Dermis blood vessel endothelial cell (primary cell): ENCODE measurements around the gene DNAH6. TPM values are rescaled to one million over a fixed set of nuclear protein-coding genes. Genes with fewer than 3 reads are reported as not detected.
A peak's percentile ranks its signal among the peaks of the same experiment; 100 is the strongest.

ENCODE experiments used
- DNase-seq: peaks from one replicate; pipeline ENCODE4 v3.0.0; 2010
- total RNA-seq: library from RNA; depleted of rRNA; stranded (reverse); fragments of >200 nt; gene quantifications from 2 replicates; pipeline ENCODE4 v1.2.3, GENCODE V29; 2014

The DNAH6 gene
- total RNA-seq, 1 donor from 2014 or later, result under 0.01 TPM

DNA sequence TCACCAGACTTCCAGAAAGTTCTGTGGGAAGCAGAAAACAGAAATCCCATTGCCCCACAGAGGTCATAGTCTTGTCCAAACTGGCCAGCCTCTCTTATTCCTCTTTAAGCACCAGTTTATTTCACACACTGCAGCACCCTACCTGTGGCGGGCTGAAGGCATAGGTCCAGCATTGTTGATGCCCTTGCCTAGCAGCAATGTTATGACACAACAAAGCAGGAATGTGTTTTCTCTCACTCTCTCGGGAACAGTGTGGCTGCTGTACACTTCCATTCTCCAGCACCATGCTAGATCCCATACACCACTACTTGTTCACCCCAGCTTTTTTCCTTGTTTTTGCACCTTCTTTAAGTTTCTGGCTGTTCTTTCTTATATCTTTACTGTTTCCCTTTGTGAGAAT is 181.6 kb downstream of the DNAH6 start:
- DNase-seq, result no peak

DNA sequence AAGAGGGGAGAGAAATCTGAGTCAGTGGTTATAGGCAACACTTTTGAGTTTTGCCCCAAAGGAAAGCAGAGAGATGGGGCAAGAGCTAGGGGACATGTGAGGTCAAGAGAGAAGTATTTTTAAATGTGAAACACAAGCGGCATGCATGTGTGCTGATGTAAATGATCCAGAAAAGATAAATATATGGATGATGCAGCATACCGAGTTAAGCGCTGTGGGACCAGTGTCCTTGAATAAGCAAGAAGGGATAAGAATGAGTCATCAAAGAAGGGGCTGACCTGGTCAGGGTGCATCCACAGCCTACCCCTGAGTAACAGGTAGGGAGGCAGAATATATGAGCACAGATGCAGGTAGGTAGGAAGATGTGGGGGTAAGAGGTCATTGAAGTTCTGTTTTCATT is 183.7 kb downstream of the DNAH6 start:
- no peak for DNase-seq

- DNase-seq, result no peak
Measured at GRCh38 chr2:84701880-84702279, 185.6 kb downstream of the DNAH6 start.

DNA sequence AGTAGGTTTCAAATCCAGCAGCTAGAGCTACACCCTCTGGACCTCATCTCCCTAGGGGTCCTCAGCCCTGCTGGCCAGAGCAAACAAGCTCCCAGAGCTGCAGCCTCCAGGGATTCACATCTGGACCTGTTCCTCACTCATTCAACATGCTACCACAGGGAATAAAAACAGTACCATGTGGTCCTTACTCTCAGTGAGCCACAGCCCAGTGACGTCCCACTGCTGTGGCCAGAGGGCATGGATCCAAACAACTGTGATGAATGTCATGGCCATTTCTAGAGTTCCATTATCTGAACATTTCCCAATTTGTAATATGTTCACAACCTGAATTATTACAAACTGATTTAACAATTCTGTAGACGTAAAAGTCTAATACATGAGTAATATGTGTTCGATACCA is 186.6 kb downstream of the DNAH6 start:
- no peak for DNase-seq

DNA sequence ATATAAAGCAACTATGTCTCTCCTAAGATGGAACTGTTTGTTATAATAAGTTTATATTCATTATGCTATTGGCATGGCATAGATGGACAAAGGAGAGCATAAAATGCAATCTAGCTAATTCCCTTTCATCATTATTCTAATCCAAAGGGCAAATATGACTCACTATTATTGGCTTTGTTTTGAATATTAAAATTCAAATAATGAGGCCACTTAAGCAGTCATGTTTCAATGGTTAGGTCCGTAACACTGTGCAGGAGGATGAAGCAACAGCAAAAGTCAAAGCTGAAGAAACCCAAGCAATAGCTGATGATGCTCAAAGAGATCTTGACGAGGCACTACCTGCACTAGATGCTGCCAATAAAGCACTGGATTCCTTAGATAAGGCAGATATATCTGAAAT is 187.5 kb downstream of the DNAH6 start:
- DNase-seq, result no peak

DNA sequence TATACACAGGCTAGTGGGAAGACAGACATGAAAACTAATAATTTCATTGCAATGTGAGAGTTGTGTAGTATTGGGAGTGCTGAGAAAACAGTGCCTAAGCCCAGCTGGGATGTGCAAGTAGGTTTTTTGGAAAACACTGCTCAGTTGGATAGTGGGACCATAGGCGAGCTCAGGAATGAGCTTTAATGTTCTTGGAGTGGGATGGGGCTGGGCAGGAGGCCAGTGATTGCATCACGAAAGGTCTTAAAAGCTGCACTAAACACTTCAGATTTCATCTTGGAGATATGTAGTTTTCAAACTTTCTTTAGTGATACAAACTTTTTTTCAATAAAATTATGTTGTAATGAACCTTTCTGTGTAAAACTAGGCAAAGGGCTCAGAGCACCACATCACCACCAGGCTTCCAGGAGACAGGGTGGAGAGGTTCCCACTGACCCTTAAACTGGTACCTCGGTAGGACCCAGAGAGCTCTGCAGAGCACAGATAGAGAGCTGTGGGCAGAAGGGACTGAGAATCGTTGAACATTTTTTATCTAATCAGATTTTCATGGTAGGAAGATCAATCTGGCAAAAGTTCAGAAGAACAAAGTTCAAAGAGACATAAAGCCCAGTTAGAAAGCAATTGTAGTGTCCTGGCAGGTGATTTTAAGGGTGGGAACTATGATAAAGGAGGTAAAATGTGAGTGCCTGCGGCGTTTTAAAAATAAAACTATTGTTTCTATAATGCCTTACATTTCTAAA is 188.4 kb downstream of the DNAH6 start:
- DNase-seq, result no peak

- DNase-seq, result no peak
Measured at GRCh38 chr2:84705858-84706257, 189.6 kb downstream of the DNAH6 start.

DNA sequence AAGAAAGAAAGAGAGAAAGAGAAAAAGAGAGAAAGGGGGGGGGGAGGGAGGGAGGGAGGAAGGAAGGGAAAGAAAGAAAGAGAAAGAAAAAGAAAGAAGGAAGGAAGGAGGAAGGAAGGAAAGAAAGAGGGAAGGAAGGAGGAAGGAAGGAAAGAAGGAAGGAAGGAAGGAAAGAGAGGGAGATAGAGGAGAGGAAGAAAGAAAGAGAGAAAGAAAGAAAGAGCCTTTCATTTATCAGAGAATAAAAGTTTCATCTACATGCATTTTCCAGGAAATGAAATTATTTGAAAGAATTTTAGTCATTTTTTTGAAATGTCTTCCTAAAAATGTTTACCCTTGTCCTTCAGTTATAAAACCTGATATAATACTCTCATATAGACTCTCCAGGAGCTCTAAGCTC is 192.1 kb downstream of the DNAH6 start:
- no peak for DNase-seq

GRCh38 chr2:84711651-84712050 is 195.4 kb downstream of the DNAH6 start:
- no peak for DNase-seq

GRCh38 chr2:84713441-84713840 is 197.1 kb downstream of the DNAH6 start:
- DNase-seq, result no peak

DNA sequence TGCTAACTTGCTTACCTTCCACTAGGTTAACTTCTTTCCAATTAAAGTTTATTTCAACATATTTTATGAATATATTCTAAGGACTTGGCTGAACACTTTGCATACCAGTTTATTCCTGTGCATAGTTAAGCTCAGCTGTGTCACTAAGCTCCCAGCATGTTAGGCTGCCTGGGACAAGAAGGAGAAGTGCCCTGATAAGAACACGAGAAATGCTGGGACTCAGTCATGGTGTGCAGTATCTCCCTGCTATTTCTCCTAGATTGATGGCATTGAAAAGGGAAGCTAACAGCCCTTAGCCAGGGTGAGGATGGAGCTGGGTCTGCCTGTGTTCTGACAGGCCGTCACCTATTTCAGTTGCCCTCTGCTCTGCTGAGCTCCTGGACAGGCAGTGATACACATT is 200.3 kb downstream of the DNAH6 start:
- no peak for DNase-seq

DNA sequence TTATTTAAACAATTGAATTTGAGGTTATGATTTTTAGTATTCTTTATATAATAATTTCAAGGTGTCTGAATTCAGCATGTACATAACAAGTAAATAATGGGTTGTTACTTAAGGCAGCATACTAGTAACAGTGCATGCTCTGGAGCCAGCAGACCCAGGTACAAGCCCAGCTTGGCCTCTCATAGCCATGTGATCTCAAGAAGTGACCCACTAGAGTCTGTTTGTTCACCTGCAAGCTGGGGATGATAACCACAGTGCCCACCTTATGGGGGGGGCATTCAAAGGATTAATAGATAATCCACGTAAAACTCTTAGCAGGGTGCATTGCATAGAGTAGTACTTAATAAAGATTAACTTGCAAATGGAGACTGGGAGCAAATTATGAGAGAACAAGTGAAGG is 201.0 kb downstream of the DNAH6 start:
- DNase-seq, result no peak

DNA sequence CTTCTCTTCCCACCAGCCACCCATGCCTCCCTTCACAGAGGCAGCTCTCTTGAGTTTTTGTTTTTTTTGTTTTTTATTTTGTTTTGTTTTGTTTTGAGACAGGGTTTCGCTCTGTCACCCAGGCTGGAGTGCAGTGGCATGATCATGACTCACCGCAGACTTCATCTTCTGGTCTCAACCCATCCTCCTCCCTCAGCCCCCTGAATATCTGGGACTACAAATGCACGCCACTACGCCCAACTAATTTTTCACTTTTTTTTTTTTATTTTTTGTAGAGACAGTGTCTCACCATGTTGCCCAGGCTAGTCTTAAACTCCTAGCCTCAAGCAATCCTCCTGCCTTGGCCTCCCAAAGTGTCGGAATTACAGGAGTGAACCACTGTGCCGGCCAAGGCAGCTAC is 203.1 kb downstream of the DNAH6 start:
- DNase-seq, result no peak

GRCh38 chr2:84723831-84724230 is 207.5 kb downstream of the DNAH6 start:
- DNase-seq, result no peak

DNA sequence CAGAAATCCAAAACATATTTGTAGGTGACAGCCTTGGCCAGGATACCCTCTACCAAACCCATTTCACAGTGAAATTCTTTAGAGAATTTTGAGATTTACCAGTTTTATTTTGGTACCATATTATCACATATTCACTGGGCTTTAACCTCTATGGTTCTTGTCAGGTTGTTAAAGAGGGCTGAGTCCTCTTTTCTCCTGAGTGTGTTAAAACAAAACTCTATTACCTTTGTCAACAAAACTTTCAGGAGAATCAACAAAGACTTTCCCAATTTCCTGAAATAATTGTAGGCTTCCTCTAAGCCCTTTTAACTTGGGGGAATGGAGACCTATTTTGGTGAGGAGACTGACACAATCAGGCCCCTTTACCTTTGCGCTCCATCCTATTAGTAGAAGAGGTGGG is 209.4 kb downstream of the DNAH6 start:
- no peak for DNase-seq

- DNase-seq, result no peak
Measured at GRCh38 chr2:84727315-84727714, 211.0 kb downstream of the DNAH6 start.

DNA sequence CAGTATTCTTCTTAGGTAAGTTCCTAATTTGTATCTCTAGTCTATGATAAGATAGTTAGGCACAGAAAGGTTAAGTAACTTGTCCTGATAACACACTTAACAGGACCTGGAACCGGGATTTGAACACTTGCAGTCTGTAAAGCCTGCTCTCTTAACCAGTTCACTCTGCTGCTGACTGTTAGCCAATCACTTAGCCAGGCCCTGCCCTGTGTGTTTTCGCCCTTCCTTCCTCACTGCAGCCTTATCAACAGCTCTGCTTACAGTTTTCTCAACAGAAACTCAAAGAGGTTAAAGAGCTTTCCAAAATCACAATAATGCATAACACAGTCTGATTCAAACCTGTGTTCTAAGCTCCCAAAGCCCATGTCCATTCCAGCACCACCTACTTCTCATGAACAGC is 212.9 kb downstream of the DNAH6 start:
- DNase-seq, result no peak

DNA sequence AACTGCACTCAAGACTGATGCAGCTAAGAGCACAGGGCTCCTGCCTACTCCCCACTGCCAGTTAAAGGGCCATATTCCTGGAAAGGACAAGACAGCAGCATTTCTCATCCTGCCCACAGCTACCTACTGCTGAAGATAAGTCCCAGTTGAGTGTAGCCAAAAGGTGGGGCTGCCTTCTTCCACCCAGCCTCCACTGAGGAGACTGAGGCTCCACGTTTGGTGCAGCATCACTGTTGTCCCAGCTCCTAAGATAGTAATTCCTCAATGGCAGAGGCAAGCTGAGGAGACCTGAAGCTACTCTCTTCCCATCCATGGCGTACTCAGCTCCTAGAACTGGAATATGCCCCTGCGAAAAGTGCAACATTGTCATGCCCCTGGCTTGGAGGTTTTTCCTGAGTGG is 214.9 kb downstream of the DNAH6 start:
- no peak for DNase-seq

DNA sequence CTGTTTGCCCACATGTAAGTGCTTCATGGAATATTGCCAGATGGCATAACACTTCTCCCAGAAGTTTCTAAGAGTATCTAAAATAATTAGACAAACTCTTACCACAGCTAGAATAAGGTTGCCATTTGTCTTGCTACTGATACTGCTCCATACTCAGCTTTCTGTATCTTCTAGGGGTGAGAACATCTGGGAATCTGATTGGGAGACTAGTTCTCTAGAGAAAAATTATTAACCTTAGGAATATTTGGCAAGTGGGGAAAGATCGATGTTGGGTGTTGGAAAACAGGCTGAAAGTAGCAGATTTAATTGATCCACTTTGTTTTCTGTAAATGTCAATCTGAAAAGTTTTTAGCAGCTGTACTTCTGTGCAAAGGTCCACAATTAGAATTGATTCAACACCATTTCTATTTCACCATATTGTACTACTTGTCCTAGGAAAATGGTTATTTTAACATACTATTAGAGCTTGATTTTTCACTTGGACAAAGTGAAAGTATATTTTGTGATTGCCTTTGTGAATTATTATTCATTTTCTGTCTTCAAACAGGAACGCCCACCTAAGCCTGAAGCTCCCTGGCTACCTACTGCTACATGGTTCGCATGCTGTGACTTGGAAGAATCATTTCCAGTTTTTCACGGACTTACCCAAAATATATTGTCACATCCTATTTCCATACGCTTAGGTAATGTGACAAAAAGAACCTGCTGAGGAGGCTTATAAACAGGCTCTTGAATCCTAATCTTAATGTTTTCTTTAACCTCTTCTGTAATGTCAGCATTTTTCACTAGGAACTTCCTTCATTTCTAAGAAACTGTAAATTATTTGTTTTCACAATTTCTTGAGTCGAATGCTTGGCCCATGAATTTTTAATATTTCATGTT is 216.8 kb downstream of the DNAH6 start:
- no peak for DNase-seq

DNA sequence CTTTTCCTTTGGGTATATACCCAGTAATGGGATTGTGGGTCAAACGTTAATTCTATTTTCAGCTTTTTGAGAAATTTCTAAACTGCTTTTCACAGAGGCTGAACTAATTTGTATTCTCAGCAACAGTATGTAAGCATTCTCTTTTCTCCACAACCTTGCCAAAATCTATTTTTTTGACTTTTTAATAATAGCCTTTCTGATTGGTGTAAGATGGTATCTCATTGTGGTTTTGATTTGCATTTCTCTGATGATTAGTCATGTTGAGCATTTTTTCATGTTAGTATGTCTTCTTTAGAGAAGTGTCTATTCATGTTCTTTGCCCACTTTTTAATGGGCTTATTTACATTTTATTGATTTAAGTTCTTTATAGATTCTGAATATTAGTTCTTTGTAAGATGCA is 219.1 kb downstream of the DNAH6 start:
- no peak for DNase-seq

GRCh38 chr2:84741182-84741822 is 225.0 kb downstream of the DNAH6 start:
- peak; percentile 13 for DNase-seq

DNA sequence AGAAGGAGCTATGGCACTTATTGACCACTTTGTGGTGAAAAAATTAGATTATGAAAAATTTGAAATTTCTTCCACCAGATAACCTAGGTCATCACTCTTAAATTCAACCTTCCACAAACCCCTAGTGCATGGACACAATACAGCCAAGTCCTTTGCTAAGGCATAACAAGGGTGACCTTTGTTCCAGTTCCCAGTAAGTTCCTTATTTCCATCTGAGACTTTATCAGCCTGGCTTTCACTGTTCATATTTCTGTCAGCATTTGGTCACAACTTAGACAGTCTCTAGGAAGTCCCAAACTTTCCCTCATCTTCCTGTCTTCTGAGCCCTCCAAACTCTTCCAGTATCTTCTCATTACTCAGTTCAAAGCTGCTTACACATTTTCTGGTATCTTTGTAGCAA is 232.0 kb downstream of the DNAH6 start:
- no peak for DNase-seq

DNA sequence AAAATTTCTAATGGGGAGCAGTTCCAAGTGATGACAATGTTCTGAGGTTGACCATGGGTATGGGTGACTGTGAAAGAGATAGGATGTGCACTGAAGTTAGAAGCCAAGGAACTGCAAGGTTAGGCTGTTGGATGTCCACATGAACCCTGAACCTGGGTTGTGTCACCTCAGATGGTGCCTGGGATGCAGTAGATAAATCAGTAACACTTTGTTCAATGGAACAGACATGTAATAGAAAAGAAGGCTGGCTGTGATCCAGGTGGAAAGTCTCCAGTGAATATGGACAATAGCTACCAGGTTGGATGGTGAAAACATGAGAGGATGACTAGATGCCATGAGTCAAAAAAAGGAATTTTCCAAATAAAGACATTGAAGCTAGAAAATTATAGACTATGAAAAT is 233.1 kb downstream of the DNAH6 start:
- no peak for DNase-seq

DNA sequence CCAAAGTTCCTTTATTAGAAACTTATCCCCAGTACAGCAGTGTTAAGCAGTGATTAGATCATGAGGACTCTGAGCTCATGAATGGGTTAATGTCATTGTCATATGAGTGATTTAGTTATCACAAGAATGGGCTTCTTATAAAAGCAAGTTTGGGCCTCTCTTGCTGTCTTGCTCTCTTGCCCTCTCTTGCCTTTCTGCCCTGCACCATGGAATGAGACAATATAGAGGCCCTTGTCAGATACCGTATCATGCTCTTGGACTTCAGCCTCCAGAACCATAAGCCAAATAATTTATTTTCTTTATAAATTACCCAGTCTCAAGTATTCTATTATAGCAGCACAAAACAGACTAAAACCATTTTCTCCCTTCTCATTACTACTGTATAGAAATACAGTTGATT is 238.8 kb downstream of the DNAH6 start:
- no peak for DNase-seq
